Neural cell (in vitro differentiated cells): ENCODE data around the gene SPRR2G. TPM values are rescaled to one million over a fixed set of nuclear protein-coding genes. Genes with fewer than 3 reads are reported as not detected.
"Not testable (repeated sequence)": the region's sequence is repeated elsewhere in the genome, so short reads cannot be mapped to it uniquely, and the experiment has no call there.

Source experiments
- H2AFZ ChIP-seq: fragments of 200-600, 300-800 bp; sonication (generic), shearing (Covaris generic); 2 replicates; pipeline ENCODE4 v1.6.0; 2014; ENCODE audit warnings: low read depth, mild to moderate bottlenecking, antibody characterized with exemption, low read length, moderate library complexity
- H3F3A ChIP-seq: fragments of 200-600 bp; shearing (Covaris generic); 2 replicates; pipeline ENCODE4 v1.6.1; 2016; ENCODE audit warnings: mild to moderate bottlenecking, moderate library complexity, mixed read lengths, antibody characterized with exemption, low read length; ENCODE audit not compliant: insufficient read depth, poor library complexity, severe bottlenecking
- H3K27ac ChIP-seq: fragments of 200-600, 300-800 bp; sonication (generic), shearing (Covaris generic); 2 replicates; pipeline ENCODE4 v1.5.1; 2014; ENCODE audit warnings: mild to moderate bottlenecking, low read length, moderate library complexity
- H3K27me3 ChIP-seq: fragments of 300-800, 200-600 bp; sonication (generic), shearing (Covaris generic); 2 replicates; pipeline ENCODE4 v1.6.0; 2014; ENCODE audit warnings: mild to moderate bottlenecking, low read depth, low read length, moderate library complexity; ENCODE audit not compliant: insufficient read depth
- H3K36me3 ChIP-seq: fragments of 300-800, 200-600 bp; sonication (generic), shearing (Covaris generic); 2 replicates; pipeline ENCODE4 v1.5.1; 2014; ENCODE audit warnings: mild to moderate bottlenecking, antibody characterized with exemption, low read length, moderate library complexity; ENCODE audit not compliant: insufficient read depth
- H3K4me2 ChIP-seq: fragments of 300-800, 200-600 bp; sonication (generic), shearing (Covaris generic); 2 replicates; pipeline ENCODE4 v1.6.0; 2014; ENCODE audit warnings: mild to moderate bottlenecking, low read length
- H3K4me3 ChIP-seq: fragments of 300-800, 200-600 bp; sonication (generic), shearing (Covaris generic); 2 replicates; pipeline ENCODE4 v1.5.1; 2014; ENCODE audit warnings: mild to moderate bottlenecking, low read length, moderate library complexity
- H3K79me2 ChIP-seq: fragments of 200-600 bp; shearing (Covaris generic); replicated peaks from 2 replicates; pipeline ENCODE4 v1.6.0; 2014; ENCODE audit warnings: mild to moderate bottlenecking, low read length, moderate library complexity; ENCODE audit not compliant: insufficient read depth
- H3K9ac ChIP-seq: fragments of 300-800, 200-600 bp; sonication (generic), shearing (Covaris generic); 2 replicates; pipeline ENCODE4 v1.6.1; 2016; ENCODE audit warnings: mild to moderate bottlenecking, low read length, mixed read lengths
- H3K9me2 ChIP-seq: fragments of 200-600 bp; shearing (Covaris generic); 2 replicates; pipeline ENCODE4 v1.6.1; 2016; ENCODE audit warnings: mild to moderate bottlenecking, low read length, mixed read lengths; ENCODE audit not compliant: insufficient read depth
- H3K9me3 ChIP-seq: fragments of 200-600, 300-800 bp; sonication (generic), shearing (Covaris generic); 2 replicates; pipeline ENCODE4 v1.6.1; 2016; ENCODE audit warnings: mild to moderate bottlenecking, mixed run types, low read length, moderate library complexity, mixed read lengths
- H4K20me1 ChIP-seq: fragments of 200-600 bp; shearing (Covaris generic); 2 replicates; pipeline ENCODE4 v1.6.1; 2016; ENCODE audit warnings: mild to moderate bottlenecking, mixed run types; ENCODE audit not compliant: insufficient read depth
- EP300 ChIP-seq: fragments of 450-650 bp; conservative IDR thresholded peaks from 2 replicates; pipeline ENCODE4 v1.6.1; 2014; ENCODE audit warnings: antibody characterized with exemption, mild to moderate bottlenecking, moderate library complexity; ENCODE audit not compliant: poor library complexity, severe bottlenecking
- EZH2 ChIP-seq: fragments of 200-600, 300-800 bp; shearing (Covaris generic), sonication (generic); IDR thresholded peaks from 2 replicates; pipeline ENCODE4 v1.6.1; 2014; ENCODE audit warnings: antibody characterized with exemption, low read length, borderline replicate concordance, mild to moderate bottlenecking; ENCODE audit not compliant: insufficient read depth, poor library complexity, severe bottlenecking
- MXI1 ChIP-seq: fragments of 450-650 bp; conservative IDR thresholded peaks from 2 replicates; pipeline ENCODE4 v1.6.1; 2014; ENCODE audit warnings: antibody characterized with exemption, mild to moderate bottlenecking; ENCODE audit not compliant: poor library complexity, severe bottlenecking
- POLR2AphosphoS5 ChIP-seq: IDR thresholded peaks from 2 replicates; pipeline ENCODE4 v1.6.1; 2012
- RAD21 ChIP-seq: fragments of 450-650 bp; conservative IDR thresholded peaks from 2 replicates; pipeline ENCODE4 v1.6.1; 2014; ENCODE audit warnings: antibody characterized with exemption, mild to moderate bottlenecking, moderate library complexity
- REST ChIP-seq: IDR thresholded peaks from 2 replicates; pipeline ENCODE4 v1.6.1; 2012; ENCODE audit warnings: borderline replicate concordance
- SMC3 ChIP-seq: fragments of 450-650 bp; conservative IDR thresholded peaks from 2 replicates; pipeline ENCODE4 v1.6.1; 2014; ENCODE audit warnings: antibody characterized with exemption, mild to moderate bottlenecking, moderate library complexity; ENCODE audit not compliant: poor library complexity
- TAF1 ChIP-seq: IDR thresholded peaks from 2 replicates; pipeline ENCODE4 v1.6.1; 2012; ENCODE audit warnings: low read depth
- polyA plus RNA-seq: library from polyadenylated mRNA; depleted of rRNA; stranded (reverse); fragments of >200 nt; gene quantifications from 2 replicates; pipeline ENCODE4 v1.2.3, GENCODE V29; 2014

SPRR2G gene
- polyA plus RNA-seq, 1 donor from 2014 or later, result not detected

GRCh38 chr1:153122831-153123421 is 27.8 kb downstream of the SPRR2G start:
- Histone ChIP-seq H3K4me2 (no peak overlapping the region), H3K36me3 (no peaks in the 10 kb centered on the region), H3F3A (no peaks in the 10 kb centered on the region), H3K9me3 (no peaks in the 10 kb centered on the region), H2AFZ (no peak overlapping the region), H3K79me2 (no peaks in the 10 kb centered on the region), H3K9me2 (no peaks in the 10 kb centered on the region), H3K27me3 (no peaks in the 10 kb centered on the region), H4K20me1 (no peaks in the 10 kb centered on the region), H3K27ac (no peak overlapping the region), H3K4me3 (no peak overlapping the region), H3K9ac (no peak overlapping the region)
- TF ChIP-seq SMC3, result no peak
- no peak for TF ChIP-seq REST
- TF ChIP-seq EZH2, result no peak
- TF ChIP-seq MXI1, result no peak

- Histone ChIP-seq H3K9me2 (no peaks in the 10 kb centered on the region), H3K79me2 (no peaks in the 10 kb centered on the region), H3K27ac (no peak overlapping the region), H3K9me3 (no peaks in the 10 kb centered on the region), H2AFZ (no peak overlapping the region), H3K27me3 (no peaks in the 10 kb centered on the region), H3K36me3 (no peaks in the 10 kb centered on the region), H3F3A (no peaks in the 10 kb centered on the region), H4K20me1 (no peaks in the 10 kb centered on the region), H3K4me2 (no peak overlapping the region), H3K9ac (no peak overlapping the region), H3K4me3 (no peak overlapping the region)
- TF ChIP-seq POLR2AphosphoS5 (no peak), SMC3 (no peak), EZH2 (no peak), MXI1 (no peak), RAD21 (no peak), EP300 (no peak)
Observed at GRCh38 chr1:153120945-153121344, 29.7 kb downstream of the SPRR2G start.

GRCh38 chr1:153119491-153119971 is 31.2 kb downstream of the SPRR2G start:
- no peaks in the 10 kb centered on the region for H3F3A ChIP-seq
- H3K27me3 ChIP-seq, result no peaks in the 10 kb centered on the region
- no peak overlapping the region for H3K27ac ChIP-seq
- no peak overlapping the region for H3K4me3 ChIP-seq
- no peaks in the 10 kb centered on the region for H3K36me3 ChIP-seq
- TF ChIP-seq TAF1, result no peak
- TF ChIP-seq MXI1, result no peak
- H3K79me2 ChIP-seq, result no peaks in the 10 kb centered on the region
- no peaks in the 10 kb centered on the region for H3K9me3 ChIP-seq
- H3K9ac ChIP-seq, result no peak overlapping the region
- no peaks in the 10 kb centered on the region for H4K20me1 ChIP-seq
- no peak overlapping the region for H2AFZ ChIP-seq
- no peak overlapping the region for H3K4me2 ChIP-seq
- H3K9me2 ChIP-seq, result no peaks in the 10 kb centered on the region

- not testable (repeated sequence) for H3K9ac ChIP-seq, H4K20me1 ChIP-seq, H3F3A ChIP-seq, H3K27ac ChIP-seq, H3K4me2 ChIP-seq, H3K9me3 ChIP-seq, H3K9me2 ChIP-seq, H3K79me2 ChIP-seq, H3K4me3 ChIP-seq, H3K36me3 ChIP-seq, H2AFZ ChIP-seq, H3K27me3 ChIP-seq
Observed at GRCh38 chr1:153115264-153115663, 35.4 kb downstream of the SPRR2G start.
